Measurements from ENCODE around the gene PCNX1. TPM values are rescaled to one million over a fixed set of nuclear protein-coding genes. Genes with fewer than 3 reads are reported as not detected.

The PCNX1 gene
- total RNA-seq, 1 experiment from 2014 or later, result 16.1 TPM

- no peak for DNase-seq (ENCODE audit: low read depth)
Observed at GRCh38 chr14:71071042-71071441, 163.8 kb downstream of the PCNX1 start.

GRCh38 chr14:71076462-71077092, 169.3 kb downstream of the PCNX1 start:
- DNase-seq (ENCODE audit: low read depth), result no peak

DNA sequence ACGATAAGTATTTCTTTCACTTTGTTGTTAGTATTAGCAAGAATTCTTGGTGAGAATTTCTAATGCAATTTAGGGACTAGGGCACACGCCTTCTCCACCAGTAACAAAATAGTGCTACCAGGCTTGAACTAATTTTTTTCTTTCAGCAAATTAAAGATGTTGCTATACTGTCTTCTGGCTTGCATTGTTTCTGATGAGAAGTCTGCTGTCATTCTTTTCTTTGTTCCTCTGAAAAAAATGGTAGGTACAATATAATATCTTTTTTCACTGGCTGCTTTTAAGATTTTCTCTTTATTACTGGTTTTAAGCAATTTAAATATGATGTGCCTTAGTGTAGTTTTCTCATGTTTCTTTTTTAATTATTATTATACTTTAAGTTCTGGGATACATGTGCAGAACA, 171.2 kb downstream of the PCNX1 start:
- DNase-seq (ENCODE audit: low read depth), result no peak

- DNase-seq (ENCODE audit: low read depth), result no peak
Observed at GRCh38 chr14:71086567-71086966, 179.3 kb downstream of the PCNX1 start.

GRCh38 chr14:71089971-71090370, 182.7 kb downstream of the PCNX1 start:
- DNase-seq (ENCODE audit: low read depth), result no peak

DNA sequence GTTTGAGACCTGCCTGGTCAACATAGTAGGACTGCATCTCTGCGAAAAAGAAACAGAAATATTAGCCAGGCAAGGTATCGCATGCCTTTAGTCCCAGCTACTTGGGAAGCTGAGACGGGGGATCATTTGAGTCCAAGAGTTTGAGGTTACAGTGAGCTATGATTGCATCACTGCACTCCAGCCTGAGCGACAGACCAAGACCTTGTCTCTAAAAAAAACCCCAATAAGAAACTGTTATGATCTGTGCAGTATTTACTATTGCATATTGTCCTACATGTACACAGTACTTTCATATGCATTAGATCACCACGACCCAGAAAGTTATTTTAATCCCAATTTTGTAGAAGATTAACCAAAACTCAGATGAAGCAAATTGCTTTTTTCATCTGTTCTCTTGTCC, 187.5 kb downstream of the PCNX1 start:
- no peak for DNase-seq (ENCODE audit: low read depth)

GRCh38 chr14:71096947-71097346, 189.7 kb downstream of the PCNX1 start:
- no peak for DNase-seq (ENCODE audit: low read depth)

- peak; percentile 58 for DNase-seq (ENCODE audit: low read depth)
Observed at GRCh38 chr14:71103662-71104484, 196.6 kb downstream of the PCNX1 start.

- no peak for DNase-seq (ENCODE audit: low read depth)
Observed at GRCh38 chr14:71105177-71105576, 197.9 kb downstream of the PCNX1 start.

GRCh38 chr14:71107921-71108320, 200.7 kb downstream of the PCNX1 start:
- DNase-seq (ENCODE audit: low read depth), result no peak

DNA sequence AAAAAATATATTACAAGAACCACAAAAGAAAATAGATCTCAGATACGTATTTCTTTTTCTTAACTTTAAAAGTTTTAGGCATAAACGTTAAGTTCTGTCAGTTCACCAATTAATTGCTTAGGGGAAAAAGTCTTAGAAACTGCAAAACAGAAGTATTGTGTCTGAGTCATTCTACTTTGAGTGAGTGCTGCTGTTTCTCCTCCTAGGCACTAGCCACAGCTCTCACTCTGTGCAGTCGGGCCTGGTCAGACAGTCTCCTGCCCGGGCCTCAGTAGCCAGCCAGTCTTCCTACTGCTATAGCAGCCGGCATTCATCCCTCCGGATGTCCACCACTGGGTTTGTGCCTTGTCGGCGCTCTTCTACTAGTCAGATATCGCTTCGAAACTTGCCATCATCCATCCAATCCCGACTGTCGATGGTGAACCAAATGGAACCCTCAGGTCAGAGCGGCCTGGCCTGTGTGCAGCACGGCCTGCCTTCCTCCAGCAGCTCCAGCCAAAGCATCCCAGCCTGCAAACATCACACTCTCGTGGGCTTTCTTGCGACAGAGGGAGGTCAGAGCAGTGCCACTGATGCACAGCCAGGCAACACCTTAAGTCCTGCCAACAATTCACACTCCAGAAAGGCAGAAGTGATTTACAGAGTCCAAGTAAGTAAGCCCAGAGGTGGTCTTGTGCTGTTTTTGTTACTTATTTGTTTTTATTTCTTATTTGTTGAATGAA, 201.3 kb downstream of the PCNX1 start:
- no peak for DNase-seq (ENCODE audit: low read depth)

DNA sequence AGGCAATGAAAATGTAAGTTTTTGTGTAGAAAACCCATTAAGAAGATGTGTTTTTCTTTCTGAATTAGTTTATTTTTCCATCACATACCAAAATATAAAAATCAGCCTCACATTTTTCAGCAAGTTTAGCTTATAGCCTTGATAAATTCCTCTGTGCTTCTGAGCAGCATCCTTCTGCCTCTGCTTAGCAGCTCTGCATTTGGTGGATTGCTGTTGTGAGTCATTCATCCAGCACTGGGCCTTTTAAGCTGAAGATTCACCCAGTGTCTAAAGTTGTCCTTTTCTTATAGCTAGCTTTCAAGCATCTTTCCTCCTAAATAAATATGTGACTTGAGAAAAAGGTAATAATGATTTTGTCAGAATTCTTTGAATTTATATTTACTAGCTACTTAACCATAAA, 206.1 kb downstream of the PCNX1 start:
- DNase-seq (ENCODE audit: low read depth), result peak; percentile 21

DNA sequence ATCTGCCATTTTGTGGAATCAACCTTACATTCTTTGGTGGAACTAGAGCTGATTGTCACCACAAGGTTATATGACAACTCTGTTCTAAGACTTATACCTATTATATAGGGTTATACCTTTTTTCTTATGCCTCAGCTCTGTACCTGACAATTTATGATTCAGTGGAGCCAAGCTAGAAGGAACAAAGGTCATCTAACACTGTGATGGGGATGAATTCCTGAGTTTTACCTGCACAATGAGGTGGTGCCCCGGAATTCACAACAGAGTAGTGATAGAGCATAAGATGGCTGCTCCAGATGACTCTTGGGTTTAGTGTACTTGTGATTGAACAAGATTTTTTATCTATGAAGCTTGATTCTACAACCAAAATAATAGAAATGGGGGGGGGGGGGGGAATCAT, 207.3 kb downstream of the PCNX1 start:
- DNase-seq (ENCODE audit: low read depth), result no peak

DNA sequence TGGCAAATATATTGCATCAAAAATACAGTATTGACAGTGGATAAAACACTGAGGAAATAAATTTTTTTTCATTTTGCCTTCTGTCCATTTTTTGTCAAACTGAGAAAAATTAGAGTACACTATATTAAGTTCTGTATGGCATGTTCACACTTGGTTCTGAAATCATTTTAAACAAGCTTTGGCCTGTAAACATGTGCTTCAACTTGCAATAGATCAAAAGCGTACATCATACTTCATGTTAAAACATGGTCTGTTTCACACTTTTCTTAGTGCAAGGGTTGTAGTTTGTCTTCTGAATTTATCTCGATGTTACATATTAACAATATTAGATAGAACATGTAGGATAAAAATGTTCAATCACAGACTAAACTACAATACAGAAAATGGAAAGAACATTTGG, 208.0 kb downstream of the PCNX1 start:
- no peak for DNase-seq (ENCODE audit: low read depth)

- DNase-seq (ENCODE audit: low read depth), result no peak
Observed at GRCh38 chr14:71115821-71116567, 208.7 kb downstream of the PCNX1 start.

DNA sequence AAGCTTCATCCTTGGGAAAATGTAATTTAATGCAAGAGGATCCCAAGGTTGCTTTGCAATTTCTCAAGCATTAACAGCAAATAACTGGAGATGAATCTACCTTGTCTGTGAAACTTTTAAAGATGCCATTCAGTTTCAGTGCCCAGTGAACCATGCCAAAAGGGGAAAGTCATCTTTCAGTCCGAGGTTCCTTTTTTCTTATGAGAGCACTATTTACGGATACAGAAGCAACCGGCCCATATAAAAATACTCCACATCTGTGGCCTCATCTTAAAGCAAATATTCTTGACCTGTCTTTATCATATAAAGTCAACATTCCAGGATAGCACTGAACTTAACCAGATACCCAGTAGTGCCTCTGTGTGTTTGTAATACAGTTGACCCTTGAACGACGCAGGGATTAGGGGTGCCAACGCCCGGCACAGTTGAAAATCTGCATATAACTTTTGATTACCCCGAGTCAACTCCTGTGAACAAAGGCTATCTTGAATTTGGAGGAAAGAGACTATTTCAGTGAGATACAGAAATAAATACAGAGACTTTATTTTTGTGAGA, 209.4 kb downstream of the PCNX1 start:
- no peak for DNase-seq (ENCODE audit: low read depth)

- peak; percentile 95 for DNase-seq (ENCODE audit: low read depth)
Observed at GRCh38 chr14:71117839-71118743, 210.8 kb downstream of the PCNX1 start.

DNA sequence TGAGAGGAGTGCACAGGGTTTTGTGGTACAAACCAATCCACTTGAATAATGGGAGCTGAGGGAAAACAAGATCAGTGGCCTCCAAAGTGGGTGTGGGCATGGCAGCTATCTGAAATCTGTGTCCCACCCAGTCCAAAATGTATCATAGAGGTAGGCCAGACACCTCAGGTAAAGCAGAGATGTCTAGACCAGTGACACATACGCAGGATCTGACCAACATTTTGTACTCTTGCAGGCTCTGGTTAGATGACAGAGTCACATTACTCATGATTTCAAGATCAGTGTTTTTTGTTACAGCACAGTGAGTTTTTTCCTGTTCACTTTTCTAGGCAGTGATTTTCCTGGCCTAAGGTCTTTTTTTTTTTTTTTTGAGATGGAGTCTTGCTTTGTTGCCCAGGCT, 211.8 kb downstream of the PCNX1 start:
- DNase-seq (ENCODE audit: low read depth), result peak; percentile 70

DNA sequence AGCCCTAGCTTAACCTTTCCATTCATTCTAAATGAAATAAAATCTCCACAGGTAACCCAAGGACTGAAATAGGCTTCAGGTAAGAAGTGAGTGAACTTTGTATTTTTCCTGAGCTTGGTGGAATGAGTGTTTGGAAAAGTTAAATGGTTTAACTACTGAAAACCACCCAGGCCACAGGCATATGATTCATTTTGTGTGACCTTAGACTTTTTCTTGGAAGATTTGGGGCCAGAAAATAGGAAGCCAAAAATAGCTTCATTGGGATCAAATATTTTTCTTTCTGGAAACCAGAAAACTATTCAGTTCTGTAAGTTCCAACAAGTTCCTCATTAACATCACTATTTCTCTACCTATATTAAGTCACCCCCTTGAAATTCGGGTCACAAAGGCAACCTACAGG, 212.6 kb downstream of the PCNX1 start:
- DNase-seq (ENCODE audit: low read depth), result peak; percentile 30

GRCh38 chr14:71121001-71121400, 213.7 kb downstream of the PCNX1 start:
- DNase-seq (ENCODE audit: low read depth), result no peak

- no peak for DNase-seq (ENCODE audit: low read depth)
Observed at GRCh38 chr14:71121711-71122110, 214.5 kb downstream of the PCNX1 start.

Measured in RPMI7951 (cell line).